SK-N-SH (cell line): ENCODE results near the gene COL26A1. TPM values are rescaled to one million over a fixed set of nuclear protein-coding genes. Genes with fewer than 3 reads are reported as not detected.

Experiments
- CTCF ChIA-PET: fragments of 300-600, 350-600 bp; formaldehyde crosslinking; extraction: SDS; loops from one replicate; lab custom pipeline; 2021; lab: Yijun Ruan, JAX
- POLR2A ChIA-PET: fragments of 350-600 bp; sonication (Branson Sonifier 250); formaldehyde crosslinking; extraction: SDS; loops from one replicate; lab custom pipeline; 2020; ENCODE audit warnings: antibody characterized with exemption, inconsistent platforms; lab: Yijun Ruan, JAX
- DNase-seq: peaks from one replicate; pipeline ENCODE4 v3.0.0; 2012
- H2AFZ ChIP-seq: fragments of 200-600 bp; sonication (generic); 2 replicates; pipeline ENCODE4 v1.8.1; 2016; ENCODE audit warnings: antibody characterized with exemption, mild to moderate bottlenecking, low read depth
- H3F3A ChIP-seq: fragments of 200-600 bp; sonication (generic); replicated peaks from 2 replicates; pipeline ENCODE3; 2016; ENCODE audit warnings: antibody characterized with exemption, mild to moderate bottlenecking; ENCODE audit not compliant: insufficient read depth
- H3K27ac ChIP-seq, 2 experiments: fragments of 200-500 bp in 1 of 2; fragments of 200-600 bp in 1 of 2; sonication (Bioruptor generic) in 1 of 2; sonication (generic), shearing (Covaris generic) in 1 of 2; 2 replicates each; pipeline versions ENCODE4 v1.5.1 to v1.6.1; 2014 to 2016; ENCODE audit warnings: low read depth in 2 of 2, inconsistent platforms in 1 of 2, low read length in 1 of 2, mild to moderate bottlenecking in 1 of 2, mixed read lengths in 1 of 2
- H3K27me3 ChIP-seq: fragments of 200-600 bp; sonication (generic), shearing (Covaris generic); 2 replicates; pipeline ENCODE4 v1.6.1; 2016; ENCODE audit warnings: mixed run types; ENCODE audit not compliant: insufficient read depth
- H3K36me3 ChIP-seq, 2 experiments: fragments of 200-500 bp in 1 of 2; fragments of 200-600 bp in 1 of 2; sonication (Bioruptor generic) in 1 of 2; sonication (generic) in 1 of 2; replicated peaks in 1 of 2; 2 replicates each; pipeline versions ENCODE3 to v1.5.1; 2014 to 2016; ENCODE audit warnings: low read length in 1 of 2, mild to moderate bottlenecking in 1 of 2; ENCODE audit not compliant: insufficient read depth in 2 of 2, control insufficient read depth in 1 of 2
- H3K4me1 ChIP-seq, 2 experiments: fragments of 200-500 bp in 1 of 2; fragments of 200-600 bp in 1 of 2; sonication (Bioruptor generic) in 1 of 2; sonication (generic), shearing (Covaris generic) in 1 of 2; 2 replicates each; pipeline versions ENCODE4 v1.5.1 to v1.6.1; 2014 to 2016; ENCODE audit warnings: low read depth in 1 of 2, low read length in 1 of 2, mixed run types in 1 of 2; ENCODE audit not compliant: insufficient read depth in 2 of 2, control insufficient read depth in 1 of 2
- H3K4me2 ChIP-seq: fragments of 200-600 bp; sonication (generic), shearing (Covaris generic); 2 replicates; pipeline ENCODE4 v1.6.1; 2017; ENCODE audit warnings: mixed run types
- H3K4me3 ChIP-seq, 2 experiments: fragments of 200-500 bp in 1 of 2; fragments of 200-600 bp in 1 of 2; sonication (Bioruptor generic) in 1 of 2; sonication (generic), shearing (Covaris generic) in 1 of 2; 2 replicates each; pipeline versions ENCODE4 v1.5.1 to v1.8.1; 2014 to 2016; ENCODE audit warnings: low read depth in 2 of 2, inconsistent platforms in 1 of 2, low read length in 1 of 2, mild to moderate bottlenecking in 1 of 2, mixed read lengths in 1 of 2, moderate library complexity in 1 of 2
- H3K79me2 ChIP-seq: fragments of 200-600 bp; sonication (generic); 2 replicates; pipeline ENCODE4 v1.8.1; 2017; ENCODE audit warnings: mild to moderate bottlenecking; ENCODE audit not compliant: insufficient read depth
- H3K9ac ChIP-seq: fragments of 200-600 bp; sonication (generic); 2 replicates; pipeline ENCODE4 v1.6.1; 2017; ENCODE audit warnings: mixed run types
- H3K9me2 ChIP-seq: fragments of 200-600 bp; sonication (generic); 2 replicates; pipeline ENCODE4 v1.6.1; 2017; ENCODE audit warnings: mixed run types
- H3K9me3 ChIP-seq: fragments of 200-600 bp; sonication (generic); 2 replicates; pipeline ENCODE4 v1.6.1; 2017; ENCODE audit warnings: mixed run types, mild to moderate bottlenecking, moderate library complexity
- H4K20me1 ChIP-seq: fragments of 200-600 bp; sonication (generic); 2 replicates; pipeline ENCODE4 v1.6.1; 2017; ENCODE audit warnings: mild to moderate bottlenecking, mixed run types; ENCODE audit not compliant: insufficient read depth
- ELF1 ChIP-seq: IDR thresholded peaks from 2 replicates; pipeline ENCODE4 v1.4.0; 2012
- EP300 ChIP-seq, 2 experiments: IDR thresholded peaks; 2 replicates each; pipeline versions ENCODE4 v1.4.0 to v1.6.1; 2012; ENCODE audit warnings: borderline replicate concordance in 1 of 2, low read depth in 1 of 2, low read length in 1 of 2
- FOXJ3 ChIP-seq: sonication (generic); formaldehyde crosslinking; IDR thresholded peaks from 2 replicates; pipeline ENCODE4 v1.5.1; 2020; ENCODE audit warnings: mild to moderate bottlenecking, missing genetic modification reagents
- FOXM1 ChIP-seq: IDR thresholded peaks from 2 replicates; pipeline ENCODE4 v1.4.0; 2012; ENCODE audit warnings: low read depth, mild to moderate bottlenecking
- MXI1 ChIP-seq: IDR thresholded peaks from 2 replicates; pipeline ENCODE4 v1.6.1; 2012; ENCODE audit warnings: mild to moderate bottlenecking, low read depth, low read length, improper control_type of control experiment
- RAD21 ChIP-seq: IDR thresholded peaks from 2 replicates; pipeline ENCODE4 v1.6.1; 2012; ENCODE audit warnings: mild to moderate bottlenecking, low read length
- RCOR1 ChIP-seq: fragments of 150-350 bp; IDR thresholded peaks from 2 replicates; pipeline ENCODE4 v1.6.1; 2017; ENCODE audit warnings: antibody characterized with exemption, low read length
- RFX5 ChIP-seq: IDR thresholded peaks from 2 replicates; pipeline ENCODE4 v1.6.1; 2012; ENCODE audit warnings: mild to moderate bottlenecking, improper control_type of control experiment, low read length
- SIN3A ChIP-seq: IDR thresholded peaks from 2 replicates; pipeline ENCODE4 v1.6.1; 2012; ENCODE audit warnings: low read depth, mild to moderate bottlenecking, low read length, moderate library complexity, borderline replicate concordance
- SMC3 ChIP-seq: IDR thresholded peaks from 2 replicates; pipeline ENCODE4 v1.6.1; 2012; ENCODE audit warnings: low read depth, low read length, improper control_type of control experiment
- TAF1 ChIP-seq: IDR thresholded peaks from 2 replicates; pipeline ENCODE4 v1.6.1; 2012; ENCODE audit warnings: low read depth, mild to moderate bottlenecking, low read length, moderate library complexity, borderline replicate concordance
- WGBS: methylation state at CpG from one replicate; pipeline ENCODE4 v1.1.6; 2017; ENCODE audit warnings: low lambda C conversion rate; 5-methylcytosine and 5-hydroxymethylcytosine counted together
- polyA plus RNA-seq, 3 experiments: library from polyadenylated mRNA; depleted of rRNA; stranded (reverse); fragments of >200 nt; gene quantifications; 2 replicates each; pipeline ENCODE4 v1.2.3, GENCODE V29; 2012
- TF ChIP-seq, protein P1 (sequence below): IDR thresholded peaks from 2 replicates; pipeline ENCODE4 v1.4.0; 2012; ENCODE audit warnings: low read depth
- TF ChIP-seq, protein P2 (sequence below): IDR thresholded peaks from 2 replicates; pipeline ENCODE4; 2012
- TF ChIP-seq, protein P3 (sequence below): IDR thresholded peaks from 2 replicates; pipeline ENCODE4 v1.6.1; 2012; ENCODE audit warnings: mild to moderate bottlenecking, low read depth, low read length, moderate library complexity

COL26A1 gene
- polyA plus RNA-seq, 1 of the 3 experiments (the other 2 are of a cell fraction): 0.05 TPM

DNA sequence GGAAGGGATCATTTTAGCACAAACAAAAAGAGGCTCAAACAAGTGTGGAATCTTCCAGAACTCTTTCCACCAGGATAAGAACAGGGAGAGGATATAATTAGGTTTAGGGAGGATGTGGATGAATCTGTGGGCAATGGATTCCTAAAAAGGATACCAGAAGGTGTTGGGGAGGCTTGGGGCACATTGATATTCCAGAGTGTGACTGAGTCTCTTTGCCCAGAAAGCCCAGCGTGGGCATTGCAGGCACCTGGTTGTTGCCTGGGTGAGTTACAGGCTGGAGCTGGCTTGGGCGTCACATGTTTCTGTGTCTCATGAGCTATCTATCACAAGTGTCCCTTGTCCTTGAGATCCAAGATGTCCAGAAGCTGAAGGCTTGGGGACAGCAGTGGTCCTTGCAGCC is 3.3 kb downstream of the COL26A1 start:
- DNase-seq: no peak
- H3K4me1 ChIP-seq: peaks cover 0 to 4% of the 10 kb centered on the region in 2 experiments; a peak in 1 of 4 replicates
- ChIA-PET POLR2A (no interaction called here), CTCF (interaction anchor here (1.0 to 3.1 kb wide), 6 partner anchors 24 to 149 kb away, joined by 3 to 20 read pairs (median 3); no protein-coding TSS in a partner anchor)
- no peak overlapping the region for H2AFZ ChIP-seq
- 90% methylated on average over 2 of the region's 2 CpGs for WGBS
- no peaks in the 10 kb centered on the region for H3K79me2 ChIP-seq
- H3K4me2 ChIP-seq: no peak overlapping the region
- no peak overlapping the region for H3K27ac ChIP-seq
- no peaks in the 10 kb centered on the region for H3F3A ChIP-seq
- H3K9ac ChIP-seq: no peak overlapping the region
- H3K4me3 ChIP-seq: no peak overlapping the region
- TF ChIP-seq, protein P1, sequence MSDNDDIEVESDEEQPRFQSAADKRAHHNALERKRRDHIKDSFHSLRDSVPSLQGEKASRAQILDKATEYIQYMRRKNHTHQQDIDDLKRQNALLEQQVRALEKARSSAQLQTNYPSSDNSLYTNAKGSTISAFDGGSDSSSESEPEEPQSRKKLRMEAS: no peak
- TF ChIP-seq RAD21 (no peak), SIN3A (no peak), SMC3 (no peak), RFX5 (no peak), FOXM1 (no peak), ELF1 (no peak), EP300 (IDR thresholded peaks at IDR 0.05; ENCODE audit: borderline replicate concordance in 1 of 2, low read depth in 1 of 2, low read length in 1 of 2) (no peak)
- TF ChIP-seq, protein P2, sequence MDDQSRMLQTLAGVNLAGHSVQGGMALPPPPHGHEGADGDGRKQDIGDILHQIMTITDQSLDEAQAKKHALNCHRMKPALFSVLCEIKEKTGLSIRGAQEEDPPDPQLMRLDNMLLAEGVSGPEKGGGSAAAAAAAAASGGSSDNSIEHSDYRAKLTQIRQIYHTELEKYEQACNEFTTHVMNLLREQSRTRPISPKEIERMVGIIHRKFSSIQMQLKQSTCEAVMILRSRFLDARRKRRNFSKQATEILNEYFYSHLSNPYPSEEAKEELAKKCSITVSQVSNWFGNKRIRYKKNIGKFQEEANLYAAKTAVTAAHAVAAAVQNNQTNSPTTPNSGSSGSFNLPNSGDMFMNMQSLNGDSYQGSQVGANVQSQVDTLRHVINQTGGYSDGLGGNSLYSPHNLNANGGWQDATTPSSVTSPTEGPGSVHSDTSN: no peak
- H3K36me3 ChIP-seq: no peaks in the 10 kb centered on the region
- no peaks in the 10 kb centered on the region for H3K9me3 ChIP-seq
- no peaks in the 10 kb centered on the region for H4K20me1 ChIP-seq
- H3K27me3 ChIP-seq: peaks cover 16% of the 10 kb centered on the region
- no peaks in the 10 kb centered on the region for H3K9me2 ChIP-seq

DNA sequence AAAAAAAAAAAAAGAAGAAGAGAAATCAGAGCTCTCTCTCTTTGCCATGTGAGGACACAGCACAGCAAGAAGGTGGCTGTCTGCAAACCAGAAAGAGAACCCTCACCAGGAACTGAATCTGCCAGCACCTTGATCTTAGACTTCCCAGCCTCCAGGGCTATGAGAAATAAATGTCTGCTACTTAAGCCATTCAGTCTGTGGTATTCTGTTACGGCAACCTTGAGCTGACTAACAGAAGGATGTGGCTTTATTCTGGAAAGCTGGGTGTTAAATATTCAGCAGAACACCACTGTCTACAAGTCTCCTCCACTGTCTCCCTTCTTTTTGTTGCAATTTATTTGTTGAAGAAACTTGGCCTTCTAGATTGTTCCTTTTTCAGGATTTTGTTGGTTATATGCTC is 5.0 kb downstream of the COL26A1 start:
- TF ChIP-seq, protein P3, sequence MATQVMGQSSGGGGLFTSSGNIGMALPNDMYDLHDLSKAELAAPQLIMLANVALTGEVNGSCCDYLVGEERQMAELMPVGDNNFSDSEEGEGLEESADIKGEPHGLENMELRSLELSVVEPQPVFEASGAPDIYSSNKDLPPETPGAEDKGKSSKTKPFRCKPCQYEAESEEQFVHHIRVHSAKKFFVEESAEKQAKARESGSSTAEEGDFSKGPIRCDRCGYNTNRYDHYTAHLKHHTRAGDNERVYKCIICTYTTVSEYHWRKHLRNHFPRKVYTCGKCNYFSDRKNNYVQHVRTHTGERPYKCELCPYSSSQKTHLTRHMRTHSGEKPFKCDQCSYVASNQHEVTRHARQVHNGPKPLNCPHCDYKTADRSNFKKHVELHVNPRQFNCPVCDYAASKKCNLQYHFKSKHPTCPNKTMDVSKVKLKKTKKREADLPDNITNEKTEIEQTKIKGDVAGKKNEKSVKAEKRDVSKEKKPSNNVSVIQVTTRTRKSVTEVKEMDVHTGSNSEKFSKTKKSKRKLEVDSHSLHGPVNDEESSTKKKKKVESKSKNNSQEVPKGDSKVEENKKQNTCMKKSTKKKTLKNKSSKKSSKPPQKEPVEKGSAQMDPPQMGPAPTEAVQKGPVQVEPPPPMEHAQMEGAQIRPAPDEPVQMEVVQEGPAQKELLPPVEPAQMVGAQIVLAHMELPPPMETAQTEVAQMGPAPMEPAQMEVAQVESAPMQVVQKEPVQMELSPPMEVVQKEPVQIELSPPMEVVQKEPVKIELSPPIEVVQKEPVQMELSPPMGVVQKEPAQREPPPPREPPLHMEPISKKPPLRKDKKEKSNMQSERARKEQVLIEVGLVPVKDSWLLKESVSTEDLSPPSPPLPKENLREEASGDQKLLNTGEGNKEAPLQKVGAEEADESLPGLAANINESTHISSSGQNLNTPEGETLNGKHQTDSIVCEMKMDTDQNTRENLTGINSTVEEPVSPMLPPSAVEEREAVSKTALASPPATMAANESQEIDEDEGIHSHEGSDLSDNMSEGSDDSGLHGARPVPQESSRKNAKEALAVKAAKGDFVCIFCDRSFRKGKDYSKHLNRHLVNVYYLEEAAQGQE: no peak
- TF ChIP-seq ELF1: no peak
- no peak for TF ChIP-seq FOXJ3 (CRISPR knock-in tag)
- TF ChIP-seq RCOR1: no peak
- TF ChIP-seq, protein P2: no peak
- TF ChIP-seq SIN3A: no peak
- TF ChIP-seq MXI1: no peak
- TF ChIP-seq RAD21: no peak
- no peak for TF ChIP-seq TAF1
- no peak for TF ChIP-seq RFX5
- H3K4me3 ChIP-seq: no peak overlapping the region
- H3K27me3 ChIP-seq: peaks cover 18% of the 10 kb centered on the region; the same call in 1 of the 2 replicates
- H3K9me3 ChIP-seq: no peaks in the 10 kb centered on the region
- POLR2A ChIA-PET: no interaction called here
- CTCF ChIA-PET: interaction anchor here (1.2 to 3.1 kb wide), 3 partner anchors 30 to 72 kb away, joined by 4 to 20 read pairs (median 5); no protein-coding TSS in a partner anchor
- no peak overlapping the region for H3K27ac ChIP-seq
- H3K79me2 ChIP-seq: no peaks in the 10 kb centered on the region
- DNase-seq: no peak
- no peaks in the 10 kb centered on the region for H3F3A ChIP-seq
- 89% methylated on average over 1 of the region's 1 CpG for WGBS
- no peak overlapping the region for H2AFZ ChIP-seq
- no peak overlapping the region for H3K9ac ChIP-seq
- no peaks in the 10 kb centered on the region for H3K9me2 ChIP-seq
- H3K36me3 ChIP-seq: no peaks in the 10 kb centered on the region
- no peak overlapping the region for H3K4me2 ChIP-seq
- H3K4me1 ChIP-seq: no peaks in the 10 kb centered on the region; a peak in 1 of 4 replicates
- no peaks in the 10 kb centered on the region for H4K20me1 ChIP-seq
